ENCODE results near the gene ANKRD6.
A peak's percentile ranks its signal among the peaks of the same experiment; 100 is the strongest.

The ANKRD6 gene

GRCh38 chr6:89566008-89566800 is 133.3 kb downstream of the ANKRD6 start:
- DNase-seq = no peak

GRCh38 chr6:89566930-89567629 is 134.1 kb downstream of the ANKRD6 start:
- peak; percentile 7 for DNase-seq

DNA sequence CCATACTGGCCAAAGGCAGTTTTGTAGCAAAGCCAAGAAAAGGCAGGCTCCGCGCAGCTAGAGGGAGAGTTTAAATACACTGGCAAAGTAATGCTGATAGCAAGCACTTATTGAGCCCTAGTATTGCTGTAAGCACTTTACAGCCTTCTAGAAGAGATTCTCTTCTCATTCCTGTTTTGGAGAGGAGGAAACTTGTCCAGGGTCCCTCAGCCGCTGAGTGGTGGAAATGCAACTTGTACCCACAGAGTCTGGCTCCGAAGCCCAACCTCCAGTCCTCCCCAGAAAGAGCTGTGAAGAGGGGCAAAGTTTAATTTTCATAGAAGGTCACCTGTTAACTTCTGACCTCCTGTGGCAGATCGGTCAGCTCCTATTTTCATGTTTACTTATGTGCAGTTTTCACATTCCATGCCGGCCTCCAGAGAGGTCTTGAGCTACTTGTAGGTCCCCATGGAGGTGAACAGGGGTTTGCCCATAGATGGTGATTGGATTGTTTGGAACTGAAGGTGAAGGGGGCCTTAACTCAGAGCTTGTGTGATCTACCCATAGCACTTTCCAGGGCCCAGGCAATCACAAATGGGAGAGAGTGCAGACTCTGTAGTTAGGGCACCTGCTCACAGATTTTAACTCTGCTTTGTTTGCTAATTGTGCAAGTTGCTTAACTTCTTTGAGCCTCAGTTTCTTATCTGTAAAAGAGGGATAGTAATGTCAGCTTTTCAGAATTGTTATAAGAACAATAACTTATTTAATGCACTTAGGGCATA is 134.9 kb downstream of the ANKRD6 start:
- DNase-seq = no peak

- no peak for DNase-seq
Measured at GRCh38 chr6:89574910-89575561, 142.1 kb downstream of the ANKRD6 start.

GRCh38 chr6:89575562-89575960 is 142.6 kb downstream of the ANKRD6 start:
- DNase-seq = no peak

DNA sequence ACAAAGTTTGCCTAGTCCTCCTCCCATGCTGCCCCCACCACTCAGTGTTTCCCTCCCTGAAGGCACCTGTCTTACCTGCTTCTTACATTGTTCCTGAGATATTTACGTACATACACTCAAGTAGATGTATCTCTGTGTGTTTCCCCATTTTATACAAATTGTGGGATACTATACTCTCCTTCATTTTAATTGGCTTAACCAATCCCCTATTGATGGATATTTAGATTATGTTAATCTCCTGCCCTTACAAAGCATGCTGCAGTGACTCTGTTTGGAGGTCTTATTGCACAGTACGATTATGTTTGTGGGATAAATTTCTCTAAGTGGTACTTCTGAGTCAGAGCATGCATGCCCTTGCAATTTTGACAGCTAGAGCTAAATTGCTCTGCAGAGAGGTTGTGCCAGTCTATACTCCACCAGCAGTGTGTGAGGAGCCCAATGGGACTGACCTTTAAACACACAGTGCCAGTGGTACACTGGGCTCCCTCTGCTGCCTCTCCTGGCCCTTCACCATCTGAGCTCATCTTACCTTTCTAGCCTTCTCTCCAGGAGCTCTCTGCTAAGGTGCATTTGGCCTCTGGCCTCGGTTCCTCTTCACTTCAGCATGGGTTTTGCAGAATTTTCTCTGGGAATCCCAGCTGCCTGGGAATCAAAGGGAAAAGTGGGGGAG is 148.2 kb downstream of the ANKRD6 start:
- DNase-seq = peak; percentile 32

DNA sequence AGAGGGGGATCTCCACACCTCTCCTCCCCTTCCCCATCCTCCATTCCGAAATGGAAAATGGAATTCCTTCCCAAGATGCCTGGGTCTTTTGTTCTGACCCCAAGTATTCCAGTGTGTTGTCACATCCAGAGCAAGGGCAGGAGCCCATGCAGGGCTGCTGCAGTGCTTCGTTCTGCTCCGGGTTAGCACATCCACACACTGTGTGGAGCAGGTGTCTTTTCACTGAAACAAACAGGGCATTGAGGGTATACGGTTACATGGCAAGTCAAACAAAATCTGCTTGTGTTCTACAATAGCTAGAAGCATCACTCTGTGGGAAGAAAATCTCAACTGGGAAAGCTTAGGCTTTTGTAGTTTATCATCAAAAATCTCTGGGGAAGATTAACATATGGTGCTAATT is 148.7 kb downstream of the ANKRD6 start:
- peak; percentile 71 for DNase-seq

GRCh38 chr6:89582669-89583325 is 149.8 kb downstream of the ANKRD6 start:
- no peak for DNase-seq

DNA sequence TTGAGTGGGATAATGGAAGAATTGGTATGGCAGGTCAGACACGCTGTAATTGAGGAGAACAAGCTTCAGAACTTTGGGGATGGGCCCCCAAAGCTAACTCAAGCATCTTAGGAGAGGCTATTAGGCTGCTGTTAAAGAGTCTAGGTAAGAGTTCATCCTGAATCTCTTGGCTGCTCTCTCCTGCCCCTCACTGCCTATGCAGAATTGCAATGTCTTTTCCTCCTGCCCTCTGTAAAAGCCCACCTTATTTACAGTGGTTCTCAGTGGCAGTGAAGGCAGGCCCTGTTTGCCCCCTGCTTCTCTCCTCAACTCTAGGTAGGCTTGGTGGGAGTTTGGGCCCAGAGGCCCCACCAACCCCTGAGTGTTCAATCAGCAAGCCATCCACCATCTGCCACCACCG is 150.6 kb downstream of the ANKRD6 start:
- DNase-seq = no peak

DNA sequence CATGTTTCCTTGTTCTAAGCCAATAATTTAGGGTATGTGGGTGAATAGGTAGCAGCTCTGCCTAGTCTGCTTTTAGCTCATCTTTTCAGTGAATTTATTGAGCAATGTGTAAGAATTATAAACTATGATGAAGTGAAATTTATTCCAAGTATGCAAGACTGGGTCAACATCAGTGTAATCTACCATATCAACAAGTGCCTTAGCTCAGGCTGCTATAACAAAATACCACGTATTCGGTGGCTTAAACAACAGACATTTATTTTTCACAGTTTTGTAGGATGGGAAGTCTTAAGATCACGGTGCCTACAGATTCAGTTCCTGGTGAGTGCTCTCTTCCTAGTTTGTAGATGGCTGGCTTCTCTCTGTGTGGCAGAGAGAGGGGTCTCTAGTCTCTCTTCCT is 151.6 kb downstream of the ANKRD6 start:
- no peak for DNase-seq

DNA sequence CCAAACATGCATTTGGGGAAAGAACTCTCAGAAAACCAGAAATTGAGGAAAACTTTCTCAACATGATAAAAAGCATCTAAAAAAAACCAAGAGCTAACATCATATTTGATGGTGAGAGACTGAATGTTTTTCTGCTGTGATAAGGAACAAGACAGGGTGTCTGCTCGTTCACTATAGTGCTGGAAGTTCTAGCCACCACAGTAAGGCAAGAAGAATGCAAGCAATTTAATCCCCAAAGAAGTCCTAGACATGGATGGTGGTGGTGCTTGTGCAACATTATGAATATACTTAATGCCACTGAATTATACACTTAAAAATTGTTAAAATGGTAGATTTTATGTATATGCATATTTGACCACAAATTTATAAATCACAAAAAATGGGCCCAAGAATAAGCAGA is 152.2 kb downstream of the ANKRD6 start:
- no peak for DNase-seq

DNA sequence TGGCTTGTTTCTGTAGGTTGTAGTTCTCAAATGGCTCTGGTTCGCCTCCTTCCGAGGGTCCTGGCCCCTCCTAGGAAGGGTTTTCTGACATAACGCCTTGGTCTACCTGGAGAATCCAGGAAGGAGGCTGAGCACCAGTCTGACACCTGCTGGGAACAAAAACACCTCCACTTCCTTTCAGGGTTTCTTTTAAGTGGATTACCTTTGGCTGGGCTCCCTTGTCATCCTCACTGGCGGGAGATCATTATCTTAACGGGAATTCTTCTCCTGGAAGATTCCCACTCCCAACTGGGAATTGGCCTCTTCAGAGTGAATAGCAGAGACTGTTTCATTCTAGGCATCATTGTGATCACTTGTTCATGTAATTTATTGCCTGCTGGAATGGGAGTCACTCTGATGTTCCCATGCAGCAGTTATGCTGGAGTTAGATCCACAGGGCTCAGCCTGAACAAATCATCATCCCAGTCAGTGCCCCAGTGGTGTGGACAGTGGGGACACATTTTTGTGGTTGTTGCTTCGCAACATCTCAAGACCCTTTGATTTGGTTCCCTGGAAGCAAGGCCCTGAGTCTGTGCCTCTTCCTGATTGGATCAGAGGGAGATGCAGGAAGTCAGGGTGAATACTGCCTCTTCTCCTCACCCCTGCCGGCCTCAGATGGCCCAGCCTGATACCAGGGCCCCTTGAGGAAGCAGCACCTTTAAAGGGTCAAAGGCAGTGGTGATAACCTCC is 156.5 kb downstream of the ANKRD6 start:
- no peak for DNase-seq

DNA sequence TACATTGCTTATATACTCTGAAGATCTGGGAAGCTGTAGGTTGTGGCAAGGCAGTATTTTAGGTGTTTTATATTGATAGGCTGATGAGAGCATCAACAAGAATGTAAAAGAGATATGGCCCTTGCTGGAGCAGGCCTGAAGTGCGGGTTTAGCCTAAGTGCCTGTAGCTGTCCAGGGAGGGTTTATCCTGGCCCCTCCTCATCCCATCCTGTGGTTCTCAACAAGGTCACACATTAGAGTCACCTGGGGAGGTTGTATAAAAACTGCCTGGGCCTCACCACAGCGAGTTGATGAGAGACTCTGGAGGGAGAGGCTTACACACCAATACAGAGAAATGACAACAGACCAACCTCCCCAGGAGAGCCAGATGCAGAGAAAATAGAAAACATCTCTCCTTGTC is 157.2 kb downstream of the ANKRD6 start:
- DNase-seq = no peak

GRCh38 chr6:89591745-89592144 is 158.8 kb downstream of the ANKRD6 start:
- DNase-seq = no peak

GRCh38 chr6:89596056-89596455 is 163.1 kb downstream of the ANKRD6 start:
- DNase-seq = no peak

- no peak for DNase-seq
Measured at GRCh38 chr6:89596484-89596883, 163.5 kb downstream of the ANKRD6 start.

DNA sequence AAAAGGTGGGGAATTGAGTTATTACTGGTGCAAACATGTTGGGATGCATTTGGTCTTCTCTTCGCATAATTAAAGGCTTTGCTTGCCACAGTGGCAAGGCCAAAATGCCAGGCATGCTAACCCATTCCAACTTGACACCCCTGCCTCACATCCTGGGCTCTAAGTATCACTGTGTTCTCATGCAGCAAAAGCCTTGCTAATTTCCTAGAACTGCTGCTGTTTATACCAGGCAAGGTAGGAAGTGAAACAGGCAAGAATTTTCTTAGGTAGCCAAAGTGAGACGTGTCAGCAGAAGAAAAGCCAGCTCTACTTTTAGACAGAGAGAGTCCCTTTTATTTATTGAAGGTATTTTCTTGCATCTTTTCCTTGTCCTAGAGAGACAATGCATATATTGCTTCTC is 164.4 kb downstream of the ANKRD6 start:
- no peak for DNase-seq

DNA sequence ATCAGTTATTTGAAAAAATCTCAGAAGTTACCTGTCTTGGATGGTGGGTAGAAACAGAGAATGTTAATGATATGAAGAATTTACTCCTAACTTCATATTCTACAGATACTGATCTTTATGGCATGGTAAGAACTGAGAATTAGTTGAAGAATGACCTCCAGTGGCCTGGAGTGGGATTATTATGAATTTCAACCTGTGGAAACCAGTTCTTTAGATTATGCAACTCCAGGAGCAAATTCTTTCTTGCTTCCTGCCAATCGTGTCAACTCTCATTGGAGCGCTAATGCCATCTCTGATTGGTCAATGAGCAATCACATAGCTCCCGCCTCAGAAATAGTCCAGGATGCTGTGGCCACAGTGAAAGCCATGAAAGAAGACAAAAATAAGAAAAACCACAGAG is 165.0 kb downstream of the ANKRD6 start:
- DNase-seq = peak; percentile 17

DNA sequence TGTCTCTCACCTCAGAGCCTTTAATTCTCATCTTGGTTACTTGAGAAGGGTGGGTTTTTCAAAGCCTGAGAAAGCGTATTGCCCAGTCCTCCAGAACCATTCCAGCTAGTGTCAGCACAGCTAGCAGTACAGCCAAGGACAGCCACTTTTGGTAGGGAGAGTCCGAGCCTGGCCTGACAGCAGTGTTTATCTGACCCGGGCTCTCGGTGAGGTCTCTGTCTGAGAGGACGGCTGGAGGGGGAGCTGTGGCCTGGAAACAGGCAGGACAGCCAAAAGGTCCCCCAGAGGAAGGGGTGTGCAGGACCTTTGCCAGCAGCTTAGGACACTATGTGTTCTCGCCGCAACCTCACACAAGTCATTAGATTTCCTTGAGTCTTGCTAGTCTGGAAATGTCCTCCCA is 166.8 kb downstream of the ANKRD6 start:
- no peak for DNase-seq

GRCh38 chr6:89602166-89602565 is 169.2 kb downstream of the ANKRD6 start:
- no peak for DNase-seq

GRCh38 chr6:89604653-89605052 is 171.7 kb downstream of the ANKRD6 start:
- no peak for DNase-seq

All from NCI-H345 (cell line).